GM12801 (cell line): Measurements from ENCODE around the gene RAD51AP1.

Experiments used
- CTCF ChIP-seq: IDR thresholded peaks from one replicate; pipeline ENCODE4 v1.5.1; 2011; ENCODE audit warnings: control low read depth; ENCODE audit not compliant: insufficient read length; ENCODE audit errors: extremely low read depth

Gene RAD51AP1

GRCh38 chr12:4586500-4586899 is 47.8 kb downstream of the RAD51AP1 start:
- no peak for TF ChIP-seq CTCF

- no peak for TF ChIP-seq CTCF
These were observed 48.4 kb downstream of the RAD51AP1 start for GRCh38 chr12:4587108-4587507.

GRCh38 chr12:4588916-4589315 is 50.2 kb downstream of the RAD51AP1 start:
- TF ChIP-seq CTCF, result no peak

- no peak for TF ChIP-seq CTCF
These were observed 51.3 kb downstream of the RAD51AP1 start for GRCh38 chr12:4589941-4590340.

- no peak for TF ChIP-seq CTCF
These were observed 52.5 kb downstream of the RAD51AP1 start for GRCh38 chr12:4591180-4591687.

GRCh38 chr12:4595881-4596280 is 57.2 kb downstream of the RAD51AP1 start:
- TF ChIP-seq CTCF, result no peak

- TF ChIP-seq CTCF, result no peak
These were observed 64.7 kb downstream of the RAD51AP1 start for GRCh38 chr12:4603421-4603820.

- TF ChIP-seq CTCF, result no peak
These were observed 65.3 kb downstream of the RAD51AP1 start for GRCh38 chr12:4603946-4604345.
